SK-MEL-5 (cell line): Measurements from ENCODE around the gene NEO1. TPM values are rescaled to one million over a fixed set of nuclear protein-coding genes. Genes with fewer than 3 reads are reported as not detected.

Experiments used
- DNase-seq: peaks from one replicate; pipeline ENCODE4 v3.0.0-alpha.2; 2016; ENCODE audit warnings: low read depth, low spot score
- in situ Hi-C: cut with HindIII; loops from 2 replicates; pipeline ENCODE4 v1.10.0; 2016; ENCODE audit warnings: low sequenced_read_pairs, high pct_unique_total_duplicates, low pct_unique_long_range_greater_than_20kb
- small RNA-seq, 2 experiments: library from RNA; depleted of rRNA; stranded (forward); fragments of <200 nt; gene quantifications; one replicate each; pipeline ENCODE3, GENCODE V24; 2014
- total RNA-seq: library from RNA; depleted of rRNA; stranded (reverse); fragments of >200 nt; shearing (Covaris generic); gene quantifications from 2 replicates; pipeline ENCODE4 v1.2.3, GENCODE V29; 2014

NEO1 gene
- total RNA-seq, 1 experiment from 2014 or later, result 11.5 TPM

- in situ Hi-C loops, result no loop called here
- no peak for DNase-seq
These were observed 285.8 kb downstream of the NEO1 start for GRCh38 chr15:73338058-73338457.

DNA sequence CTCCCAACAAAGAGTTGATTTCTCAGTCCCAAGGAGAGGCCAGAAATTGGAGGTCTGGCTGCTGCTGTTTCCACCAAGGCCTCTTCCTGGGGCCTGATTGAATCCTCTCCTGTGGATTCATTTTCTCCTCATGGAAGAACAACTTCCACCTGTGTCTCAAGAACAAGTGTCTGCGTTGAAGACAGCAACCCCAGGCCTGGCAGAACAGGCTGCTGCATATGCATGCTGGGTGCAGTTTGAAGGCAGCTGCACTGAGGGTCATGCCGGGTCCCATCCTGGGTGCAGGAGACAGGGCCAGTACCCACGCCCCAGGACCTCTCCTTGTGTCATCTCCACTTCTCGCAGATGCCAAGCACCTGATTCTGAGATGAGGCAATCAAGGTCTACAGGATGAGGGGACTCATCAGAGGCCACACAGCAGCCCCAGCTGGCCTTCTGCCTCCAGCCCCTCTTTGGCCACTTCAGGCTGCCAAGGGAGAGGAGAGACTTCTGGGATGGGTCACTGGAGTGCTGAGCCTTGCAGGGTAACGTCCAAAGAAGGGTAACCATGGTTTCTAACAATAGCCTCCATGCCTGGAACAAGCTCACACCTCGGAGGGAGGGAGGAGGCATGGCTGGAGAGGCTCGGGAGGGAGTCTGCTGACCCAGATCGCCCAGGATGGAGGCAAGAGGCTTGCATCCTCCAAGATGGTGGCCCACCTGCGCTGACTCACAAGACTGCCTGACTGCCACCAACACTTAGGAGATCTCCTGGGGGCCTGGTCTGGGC lies 286.5 kb downstream of the NEO1 start:
- in situ Hi-C loops, result no loop called here
- no peak for DNase-seq

- in situ Hi-C loops, result no loop called here
- DNase-seq, result no peak
These were observed 288.4 kb downstream of the NEO1 start for GRCh38 chr15:73340502-73341192.

- DNase-seq, result no peak
- in situ Hi-C loops, result no loop called here
These were observed 289.8 kb downstream of the NEO1 start for GRCh38 chr15:73341886-73342600.

GRCh38 chr15:73344056-73344455 lies 291.8 kb downstream of the NEO1 start:
- no peak for DNase-seq
- in situ Hi-C loops, result no loop called here

- no peak for DNase-seq
- in situ Hi-C loops, result no loop called here
These were observed 293.4 kb downstream of the NEO1 start for GRCh38 chr15:73345658-73346057.

- DNase-seq, result peak; percentile 25
- in situ Hi-C loops, result no loop called here
These were observed 294.6 kb downstream of the NEO1 start for GRCh38 chr15:73346735-73347312.

DNA sequence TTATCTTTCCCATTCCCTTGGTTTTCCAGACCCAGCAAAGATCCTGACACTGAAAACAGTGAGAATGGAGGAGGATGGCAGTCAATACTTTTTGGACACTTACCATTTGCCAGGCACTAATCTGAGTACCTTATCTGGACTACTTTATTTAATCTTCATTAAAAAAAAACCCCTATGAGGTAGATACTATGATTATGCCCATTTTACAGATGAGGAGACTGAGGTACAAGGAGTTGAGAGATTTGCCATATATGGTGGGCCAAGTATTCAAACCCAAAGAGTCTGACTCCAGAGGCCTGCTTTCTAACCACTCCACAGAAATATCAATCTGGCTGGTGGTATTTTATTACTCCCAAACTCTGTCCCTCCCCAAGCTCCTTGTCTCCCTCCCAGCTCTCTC lies 296.9 kb downstream of the NEO1 start:
- in situ Hi-C loops, result no loop called here
- DNase-seq, result no peak

GRCh38 chr15:73352082-73352481 lies 299.8 kb downstream of the NEO1 start:
- in situ Hi-C loops, result no loop called here
- DNase-seq, result no peak

DNA sequence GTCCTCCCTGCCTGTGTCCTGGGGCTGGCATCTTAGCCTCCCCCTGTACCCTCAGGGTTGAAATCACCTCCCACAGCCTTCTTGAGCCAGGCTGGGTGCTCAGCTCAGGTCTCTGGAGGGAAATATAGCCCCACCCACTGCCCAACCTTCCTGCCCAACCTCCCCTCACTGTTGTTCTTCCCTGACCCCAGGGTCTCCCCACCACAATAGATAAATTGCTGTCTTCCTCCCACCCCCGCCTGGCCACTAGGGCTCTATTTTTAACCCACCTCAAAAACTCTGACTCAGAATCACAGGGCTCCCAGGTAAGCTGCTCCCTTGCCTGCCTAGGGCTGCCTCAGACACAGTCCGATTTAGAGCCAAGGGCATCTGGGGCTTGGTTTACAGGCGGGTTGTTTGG lies 301.5 kb downstream of the NEO1 start:
- in situ Hi-C loops, result no loop called here
- DNase-seq, result no peak

DNA sequence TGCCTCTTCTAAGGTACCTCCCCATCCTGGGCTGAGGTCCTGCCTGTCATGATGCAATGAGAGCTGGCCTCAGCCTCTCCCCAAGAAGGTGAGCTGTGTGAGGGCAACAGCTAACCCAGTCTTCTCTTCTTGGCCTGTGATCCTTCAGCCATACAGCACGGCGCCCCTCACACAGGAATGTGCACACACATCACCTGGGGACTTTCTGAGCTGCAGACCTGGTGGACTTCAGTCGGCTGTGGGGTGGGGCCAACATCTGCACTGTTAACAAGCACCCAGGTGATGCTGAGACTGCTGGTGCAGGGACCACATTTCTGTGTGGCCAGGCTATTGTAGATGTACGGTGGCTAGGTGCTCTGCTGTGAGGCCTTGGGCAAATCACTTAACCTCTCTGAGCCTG lies 302.0 kb downstream of the NEO1 start:
- in situ Hi-C loops, result no loop called here
- no peak for DNase-seq

Small RNA genes within 50 kb of the gene (small RNA-seq; reads per million reads assigned to genes)
- 0 reads per million in 2 experiments for gene FKBP1AP2
